ENCODE results near the gene MADD.
A peak's percentile ranks its signal among the peaks of the same experiment; 100 is the strongest.

MADD gene

GRCh38 chr11:47249378-47249715, 20.6 kb upstream of the MADD start:
- Histone ChIP-seq H3K9ac (ENCODE audit: low read depth in 1 of 2, low read length in 2 of 2) (peak overlapping the region; percentile 88 to 98), H3K27me3 (ENCODE audit: control insufficient read depth in 1 of 2, insufficient read depth in 2 of 2, low read length in 2 of 2) (no peaks in the 10 kb centered on the region), H3K4me1 (ENCODE audit: control insufficient read depth in 1 of 2, insufficient read depth in 2 of 2, low read length in 2 of 2) (peaks cover 36 to 42% of the 10 kb centered on the region in 2 donors)

GRCh38 chr11:47251751-47252150, 18.2 kb upstream of the MADD start:
- peaks cover 0 to 4% of the 10 kb centered on the region in 2 donors for H3K36me3 ChIP-seq (ENCODE audit: control insufficient read depth in 1 of 2, insufficient read depth in 2 of 2, low read length in 2 of 2)
- no peaks in the 10 kb centered on the region for H3K27me3 ChIP-seq (ENCODE audit: control insufficient read depth in 1 of 2, insufficient read depth in 2 of 2, low read length in 2 of 2)
- peaks cover 48 to 53% of the 10 kb centered on the region in 2 donors for H3K4me1 ChIP-seq (ENCODE audit: control insufficient read depth in 1 of 2, insufficient read depth in 2 of 2, low read length in 2 of 2)
- H3K27ac ChIP-seq (ENCODE audit: low read depth, low read length): no peak overlapping the region
- H3K4me3 ChIP-seq (ENCODE audit: low read depth in 1 of 2, low read length in 2 of 2): no peak overlapping the region
- no peak overlapping the region for H3K9ac ChIP-seq (ENCODE audit: low read depth in 1 of 2, low read length in 2 of 2)
- no peaks in the 10 kb centered on the region for H3K9me3 ChIP-seq (ENCODE audit: control insufficient read depth in 1 of 2, low read length in 2 of 2)

More at GRCh38 chr11:47249378-47249715, 20.6 kb upstream of the MADD start:
- H3K9me3 ChIP-seq (ENCODE audit: control insufficient read depth in 1 of 2, low read length in 2 of 2): no peaks in the 10 kb centered on the region
- H3K27ac ChIP-seq (ENCODE audit: low read depth, low read length): peak overlapping the region; percentile 80
- H3K36me3 ChIP-seq (ENCODE audit: control insufficient read depth in 1 of 2, insufficient read depth in 2 of 2, low read length in 2 of 2): peaks cover 16 to 17% of the 10 kb centered on the region in 2 donors
- H3K4me3 ChIP-seq (ENCODE audit: low read depth in 1 of 2, low read length in 2 of 2): peak overlapping the region; percentile 96 to 99

- Histone ChIP-seq H3K4me3 (ENCODE audit: low read depth in 1 of 2, low read length in 2 of 2) (peak overlapping the region; percentile 47 to 68), H3K4me1 (ENCODE audit: control insufficient read depth in 1 of 2, insufficient read depth in 2 of 2, low read length in 2 of 2) (peaks cover 42 to 52% of the 10 kb centered on the region in 2 donors), H3K27ac (ENCODE audit: low read depth, low read length) (peak overlapping the region; percentile 51), H3K27me3 (ENCODE audit: control insufficient read depth in 1 of 2, insufficient read depth in 2 of 2, low read length in 2 of 2) (no peaks in the 10 kb centered on the region), H3K36me3 (ENCODE audit: control insufficient read depth in 1 of 2, insufficient read depth in 2 of 2, low read length in 2 of 2) (no peaks in the 10 kb centered on the region), H3K9me3 (ENCODE audit: control insufficient read depth in 1 of 2, low read length in 2 of 2) (no peaks in the 10 kb centered on the region), H3K9ac (ENCODE audit: low read depth in 1 of 2, low read length in 2 of 2) (peak overlapping the region; percentile 28 to 46)
Measured at GRCh38 chr11:47253660-47254059, 16.3 kb upstream of the MADD start.

GRCh38 chr11:47254386-47254785, 15.5 kb upstream of the MADD start:
- no peaks in the 10 kb centered on the region for H3K36me3 ChIP-seq (ENCODE audit: control insufficient read depth in 1 of 2, insufficient read depth in 2 of 2, low read length in 2 of 2)
- H3K27ac ChIP-seq (ENCODE audit: low read depth, low read length): peak overlapping the region; percentile 51
- H3K9ac ChIP-seq (ENCODE audit: low read depth in 1 of 2, low read length in 2 of 2): peak overlapping the region; percentile 46 to 66
- no peaks in the 10 kb centered on the region for H3K9me3 ChIP-seq (ENCODE audit: control insufficient read depth in 1 of 2, low read length in 2 of 2)
- no peaks in the 10 kb centered on the region for H3K27me3 ChIP-seq (ENCODE audit: control insufficient read depth in 1 of 2, insufficient read depth in 2 of 2, low read length in 2 of 2)
- H3K4me1 ChIP-seq (ENCODE audit: control insufficient read depth in 1 of 2, insufficient read depth in 2 of 2, low read length in 2 of 2): peaks cover 46 to 57% of the 10 kb centered on the region in 2 donors
- peak overlapping the region; percentile 47 to 68 for H3K4me3 ChIP-seq (ENCODE audit: low read depth in 1 of 2, low read length in 2 of 2)

GRCh38 chr11:47256374-47256773, 13.6 kb upstream of the MADD start:
- Histone ChIP-seq H3K4me1 (ENCODE audit: control insufficient read depth in 1 of 2, insufficient read depth in 2 of 2, low read length in 2 of 2) (peaks cover 49 to 51% of the 10 kb centered on the region in 2 donors), H3K4me3 (ENCODE audit: low read depth in 1 of 2, low read length in 2 of 2) (no peak overlapping the region), H3K27me3 (ENCODE audit: control insufficient read depth in 1 of 2, insufficient read depth in 2 of 2, low read length in 2 of 2) (no peaks in the 10 kb centered on the region), H3K9me3 (ENCODE audit: control insufficient read depth in 1 of 2, low read length in 2 of 2) (no peaks in the 10 kb centered on the region), H3K36me3 (ENCODE audit: control insufficient read depth in 1 of 2, insufficient read depth in 2 of 2, low read length in 2 of 2) (peaks cover 0 to 6% of the 10 kb centered on the region in 2 donors), H3K27ac (ENCODE audit: low read depth, low read length) (no peak overlapping the region), H3K9ac (ENCODE audit: low read depth in 1 of 2, low read length in 2 of 2) (no peak overlapping the region)

GRCh38 chr11:47257177-47257516, 12.8 kb upstream of the MADD start:
- H3K36me3 ChIP-seq (ENCODE audit: control insufficient read depth in 1 of 2, insufficient read depth in 2 of 2, low read length in 2 of 2): peaks cover 0 to 10% of the 10 kb centered on the region in 2 donors
- peaks cover 49 to 51% of the 10 kb centered on the region in 2 donors for H3K4me1 ChIP-seq (ENCODE audit: control insufficient read depth in 1 of 2, insufficient read depth in 2 of 2, low read length in 2 of 2)
- H3K9ac ChIP-seq (ENCODE audit: low read depth in 1 of 2, low read length in 2 of 2): peak overlapping the region; percentile 31 to 74
- no peaks in the 10 kb centered on the region for H3K27me3 ChIP-seq (ENCODE audit: control insufficient read depth in 1 of 2, insufficient read depth in 2 of 2, low read length in 2 of 2)
- no peaks in the 10 kb centered on the region for H3K9me3 ChIP-seq (ENCODE audit: control insufficient read depth in 1 of 2, low read length in 2 of 2)
- H3K4me3 ChIP-seq (ENCODE audit: low read depth in 1 of 2, low read length in 2 of 2): peak overlapping the region; percentile 66 to 77
- no peak overlapping the region for H3K27ac ChIP-seq (ENCODE audit: low read depth, low read length)

GRCh38 chr11:47257517-47258316, 12.2 kb upstream of the MADD start, which contains the start of gene NR1H3:
TSS of gene NR1H3 (plus strand) at chr11:47257996. CDS start at chr11:47259217, 1,221 bp downstream.
- peaks cover 0 to 10% of the 10 kb centered on the region in 2 donors for H3K36me3 ChIP-seq (ENCODE audit: control insufficient read depth in 1 of 2, insufficient read depth in 2 of 2, low read length in 2 of 2)
- H3K27ac ChIP-seq (ENCODE audit: low read depth, low read length): peak within 1 kb of the TSS; percentile 24
- H3K27me3 ChIP-seq (ENCODE audit: control insufficient read depth in 1 of 2, insufficient read depth in 2 of 2, low read length in 2 of 2): no peaks in the 10 kb centered on the region
- peak within 1 kb of the TSS; percentile 66 to 77 for H3K4me3 ChIP-seq (ENCODE audit: low read depth in 1 of 2, low read length in 2 of 2)
- no peaks in the 10 kb centered on the region for H3K9me3 ChIP-seq (ENCODE audit: control insufficient read depth in 1 of 2, low read length in 2 of 2)
- peak within 1 kb of the TSS; percentile 31 to 74 for H3K9ac ChIP-seq (ENCODE audit: low read depth in 1 of 2, low read length in 2 of 2)
- H3K4me1 ChIP-seq (ENCODE audit: control insufficient read depth in 1 of 2, insufficient read depth in 2 of 2, low read length in 2 of 2): peaks cover 49 to 51% of the 10 kb centered on the region in 2 donors

- Histone ChIP-seq H3K27me3 (ENCODE audit: control insufficient read depth in 1 of 2, insufficient read depth in 2 of 2, low read length in 2 of 2) (no peaks in the 10 kb centered on the region), H3K9ac (ENCODE audit: low read depth in 1 of 2, low read length in 2 of 2) (peak overlapping the region; percentile 31 to 74), H3K4me3 (ENCODE audit: low read depth in 1 of 2, low read length in 2 of 2) (peak overlapping the region; percentile 66 to 77), H3K4me1 (ENCODE audit: control insufficient read depth in 1 of 2, insufficient read depth in 2 of 2, low read length in 2 of 2) (peaks cover 44 to 45% of the 10 kb centered on the region in 2 donors), H3K36me3 (ENCODE audit: control insufficient read depth in 1 of 2, insufficient read depth in 2 of 2, low read length in 2 of 2) (peaks cover 0 to 14% of the 10 kb centered on the region in 2 donors), H3K9me3 (ENCODE audit: control insufficient read depth in 1 of 2, low read length in 2 of 2) (no peaks in the 10 kb centered on the region), H3K27ac (ENCODE audit: low read depth, low read length) (peak overlapping the region; percentile 24)
Measured at GRCh38 chr11:47258317-47258902, 11.5 kb upstream of the MADD start.

GRCh38 chr11:47259232-47259977, 10.5 kb upstream of the MADD start:
- no peaks in the 10 kb centered on the region for H3K9me3 ChIP-seq (ENCODE audit: control insufficient read depth in 1 of 2, low read length in 2 of 2)
- peak overlapping the region in 1 of 2 donors; percentile 8 for H3K9ac ChIP-seq (ENCODE audit: low read depth in 1 of 2, low read length in 2 of 2)
- no peak overlapping the region for H3K27ac ChIP-seq (ENCODE audit: low read depth, low read length)
- peak overlapping the region; percentile 13 to 66 for H3K4me3 ChIP-seq (ENCODE audit: low read depth in 1 of 2, low read length in 2 of 2)
- no peaks in the 10 kb centered on the region for H3K27me3 ChIP-seq (ENCODE audit: control insufficient read depth in 1 of 2, insufficient read depth in 2 of 2, low read length in 2 of 2)
- peaks cover 34 to 36% of the 10 kb centered on the region in 2 donors for H3K4me1 ChIP-seq (ENCODE audit: control insufficient read depth in 1 of 2, insufficient read depth in 2 of 2, low read length in 2 of 2)
- H3K36me3 ChIP-seq (ENCODE audit: control insufficient read depth in 1 of 2, insufficient read depth in 2 of 2, low read length in 2 of 2): peaks cover 0 to 18% of the 10 kb centered on the region in 2 donors

- H3K4me3 ChIP-seq (ENCODE audit: low read depth in 1 of 2, low read length in 2 of 2): no peak overlapping the region
- peaks cover 25 to 36% of the 10 kb centered on the region in 2 donors for H3K4me1 ChIP-seq (ENCODE audit: control insufficient read depth in 1 of 2, insufficient read depth in 2 of 2, low read length in 2 of 2)
- peaks cover 0 to 18% of the 10 kb centered on the region in 2 donors for H3K36me3 ChIP-seq (ENCODE audit: control insufficient read depth in 1 of 2, insufficient read depth in 2 of 2, low read length in 2 of 2)
- no peaks in the 10 kb centered on the region for H3K9me3 ChIP-seq (ENCODE audit: control insufficient read depth in 1 of 2, low read length in 2 of 2)
- no peak overlapping the region for H3K9ac ChIP-seq (ENCODE audit: low read depth in 1 of 2, low read length in 2 of 2)
- no peak overlapping the region for H3K27ac ChIP-seq (ENCODE audit: low read depth, low read length)
- no peaks in the 10 kb centered on the region for H3K27me3 ChIP-seq (ENCODE audit: control insufficient read depth in 1 of 2, insufficient read depth in 2 of 2, low read length in 2 of 2)
Measured at GRCh38 chr11:47260366-47260765, 9.6 kb upstream of the MADD start.

All from duodenal mucosa (tissue), 2 donors.